Measurements from ENCODE around the gene FAM50B. TPM values are rescaled to one million over a fixed set of nuclear protein-coding genes. Genes with fewer than 3 reads are reported as not detected.

FAM50B gene
- total RNA-seq, 1 donor from 2014 or later = 3.8 TPM

DNA sequence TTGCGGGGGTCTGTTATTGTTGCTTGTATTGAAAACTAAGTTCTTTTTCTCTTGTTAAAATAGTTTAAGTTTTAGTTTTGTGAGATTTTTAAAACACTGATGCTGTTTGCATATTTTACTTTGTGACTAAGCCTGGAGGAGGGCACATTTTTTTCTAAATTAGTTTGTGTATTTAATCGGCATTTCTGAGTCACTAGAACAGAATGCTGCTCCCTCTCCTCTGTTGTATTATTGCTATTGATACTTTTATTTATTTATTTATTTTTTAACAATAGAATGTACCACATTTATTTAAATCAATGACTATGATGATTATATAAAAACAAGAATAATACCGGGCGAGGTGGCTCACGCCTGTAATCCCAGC lies 5.1 kb upstream of the FAM50B start:
- H3K36me3 Mint-ChIP-seq (ENCODE audit: low read depth, unreplicated experiment) = no peaks in the 10 kb centered on the region
- TF ChIP-seq CTCF (IDR thresholded peaks at IDR 0.05; ENCODE audit: unreplicated experiment) = no peak
- no peak for DNase-seq (ENCODE audit: low spot score)
- H3K27ac Mint-ChIP-seq (ENCODE audit: unreplicated experiment) = no peak overlapping the region
- H3K27me3 Mint-ChIP-seq (ENCODE audit: unreplicated experiment) = peaks cover 4% of the 10 kb centered on the region
- no peaks in the 10 kb centered on the region for H3K9me3 Mint-ChIP-seq (ENCODE audit: unreplicated experiment)
- peaks cover 8% of the 10 kb centered on the region for H3K4me1 Mint-ChIP-seq (ENCODE audit: unreplicated experiment)
- no peak overlapping the region for H3K4me3 Mint-ChIP-seq (ENCODE audit: unreplicated experiment)

DNA sequence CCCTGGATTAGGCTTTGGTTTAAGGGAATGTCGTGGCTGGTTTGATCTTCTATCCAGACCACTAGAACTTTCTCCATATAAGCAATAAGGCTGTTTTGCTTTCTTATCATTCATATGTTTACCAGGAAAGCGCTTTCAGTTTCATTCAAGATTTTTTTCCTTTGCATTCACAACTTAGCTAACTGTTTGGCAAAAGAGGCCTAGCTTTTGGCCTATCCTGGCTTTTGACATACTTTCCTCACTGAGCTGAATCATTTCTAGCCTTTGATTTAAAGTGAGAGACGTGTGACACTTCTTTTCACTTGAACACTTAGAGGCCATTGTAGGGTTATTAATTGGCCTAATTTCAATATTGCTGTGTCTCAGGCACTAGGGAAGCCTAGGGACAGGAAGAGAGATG lies 1.7 kb upstream of the FAM50B start:
- Mint-ChIP-seq H3K27me3 (ENCODE audit: unreplicated experiment) (peaks cover 4% of the 10 kb centered on the region), H3K4me1 (ENCODE audit: unreplicated experiment) (peaks cover 8% of the 10 kb centered on the region), H3K27ac (ENCODE audit: unreplicated experiment) (no peak overlapping the region), H3K36me3 (ENCODE audit: low read depth, unreplicated experiment) (no peaks in the 10 kb centered on the region), H3K4me3 (ENCODE audit: unreplicated experiment) (no peak overlapping the region), H3K9me3 (ENCODE audit: unreplicated experiment) (no peaks in the 10 kb centered on the region)
- DNase-seq (ENCODE audit: low spot score) = no peak
- no peak for TF ChIP-seq CTCF (IDR thresholded peaks at IDR 0.05; ENCODE audit: unreplicated experiment)

- no peaks in the 10 kb centered on the region for H3K36me3 Mint-ChIP-seq (ENCODE audit: low read depth, unreplicated experiment)
- peaks cover 4% of the 10 kb centered on the region for H3K27me3 Mint-ChIP-seq (ENCODE audit: unreplicated experiment)
- H3K27ac Mint-ChIP-seq (ENCODE audit: unreplicated experiment) = no peak overlapping the region
- H3K4me1 Mint-ChIP-seq (ENCODE audit: unreplicated experiment) = peaks cover 8% of the 10 kb centered on the region
- H3K4me3 Mint-ChIP-seq (ENCODE audit: unreplicated experiment) = peak overlapping the region; percentile 52
- no peak for TF ChIP-seq CTCF (IDR thresholded peaks at IDR 0.05; ENCODE audit: unreplicated experiment)
- no peak for DNase-seq (ENCODE audit: low spot score)
- no peaks in the 10 kb centered on the region for H3K9me3 Mint-ChIP-seq (ENCODE audit: unreplicated experiment)
Measured at GRCh38 chr6:3848380-3848779, 793 bp upstream of the FAM50B start.

- no peak for TF ChIP-seq CTCF (IDR thresholded peaks at IDR 0.05; ENCODE audit: unreplicated experiment)
- Mint-ChIP-seq H3K9me3 (ENCODE audit: unreplicated experiment) (no peaks in the 10 kb centered on the region), H3K27me3 (ENCODE audit: unreplicated experiment) (peaks cover 3% of the 10 kb centered on the region), H3K4me3 (ENCODE audit: unreplicated experiment) (peak overlapping the region; percentile 77), H3K36me3 (ENCODE audit: low read depth, unreplicated experiment) (no peaks in the 10 kb centered on the region), H3K27ac (ENCODE audit: unreplicated experiment) (no peak overlapping the region), H3K4me1 (ENCODE audit: unreplicated experiment) (peaks cover 8% of the 10 kb centered on the region)
- DNase-seq (ENCODE audit: low spot score) = no peak
Measured at GRCh38 chr6:3849681-3850450, 693 bp downstream of the FAM50B start.

DNA sequence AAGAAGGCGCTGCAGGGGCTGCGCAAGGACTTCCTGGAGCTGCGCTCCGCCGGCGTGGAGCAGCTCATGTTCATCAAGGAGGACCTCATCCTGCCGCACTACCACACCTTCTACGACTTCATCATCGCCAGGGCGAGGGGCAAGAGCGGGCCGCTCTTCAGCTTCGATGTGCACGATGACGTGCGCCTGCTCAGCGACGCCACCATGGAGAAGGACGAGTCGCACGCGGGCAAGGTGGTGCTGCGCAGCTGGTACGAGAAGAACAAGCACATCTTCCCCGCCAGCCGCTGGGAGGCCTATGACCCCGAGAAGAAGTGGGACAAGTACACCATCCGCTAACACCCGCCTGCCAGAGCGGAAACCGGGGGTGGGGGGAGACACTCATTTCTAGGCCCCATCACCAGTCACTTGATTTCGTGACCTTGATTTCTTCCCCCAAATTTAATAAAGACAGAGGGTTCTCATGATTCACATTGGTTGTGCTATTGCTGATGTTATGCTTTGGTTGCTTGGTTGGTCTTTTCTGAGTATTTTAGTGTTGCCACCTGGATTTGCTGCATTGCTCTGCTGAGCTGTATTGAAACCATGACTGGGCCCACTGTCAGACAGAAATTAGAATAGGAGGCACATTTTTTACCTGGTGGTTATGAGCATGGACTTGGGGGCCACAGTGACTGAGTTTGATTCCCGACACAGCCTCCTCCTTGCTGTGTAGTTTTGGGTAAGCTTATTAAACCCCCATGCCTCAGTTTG lies 1.5 kb downstream of the FAM50B start:
- Mint-ChIP-seq H3K36me3 (ENCODE audit: low read depth, unreplicated experiment) (no peaks in the 10 kb centered on the region), H3K4me1 (ENCODE audit: unreplicated experiment) (peaks cover 8% of the 10 kb centered on the region), H3K27ac (ENCODE audit: unreplicated experiment) (no peak overlapping the region), H3K9me3 (ENCODE audit: unreplicated experiment) (no peaks in the 10 kb centered on the region), H3K4me3 (ENCODE audit: unreplicated experiment) (no peak overlapping the region), H3K27me3 (ENCODE audit: unreplicated experiment) (peaks cover 3% of the 10 kb centered on the region)
- DNase-seq (ENCODE audit: low spot score) = no peak
- TF ChIP-seq CTCF (IDR thresholded peaks at IDR 0.05; ENCODE audit: unreplicated experiment) = no peak

Measured in endothelial cell (in vitro differentiated cells).